Globus pallidus (tissue), 1 donor: ENCODE measurements around the gene OR1Q1.
"Not testable (repeated sequence)": the region's sequence is repeated elsewhere in the genome, so short reads cannot be mapped to it uniquely, and the experiment has no call there.

Experiments used
- DNase-seq: peaks from one replicate; pipeline ENCODE4 v3.0.0-alpha.2; 2015; ENCODE audit warnings: low spot score

Gene OR1Q1, protein sequence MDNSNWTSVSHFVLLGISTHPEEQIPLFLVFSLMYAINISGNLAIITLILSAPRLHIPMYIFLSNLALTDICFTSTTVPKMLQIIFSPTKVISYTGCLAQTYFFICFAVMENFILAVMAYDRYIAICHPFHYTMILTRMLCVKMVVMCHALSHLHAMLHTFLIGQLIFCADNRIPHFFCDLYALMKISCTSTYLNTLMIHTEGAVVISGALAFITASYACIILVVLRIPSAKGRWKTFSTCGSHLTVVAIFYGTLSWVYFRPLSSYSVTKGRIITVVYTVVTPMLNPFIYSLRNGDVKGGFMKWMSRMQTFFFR

DNA sequence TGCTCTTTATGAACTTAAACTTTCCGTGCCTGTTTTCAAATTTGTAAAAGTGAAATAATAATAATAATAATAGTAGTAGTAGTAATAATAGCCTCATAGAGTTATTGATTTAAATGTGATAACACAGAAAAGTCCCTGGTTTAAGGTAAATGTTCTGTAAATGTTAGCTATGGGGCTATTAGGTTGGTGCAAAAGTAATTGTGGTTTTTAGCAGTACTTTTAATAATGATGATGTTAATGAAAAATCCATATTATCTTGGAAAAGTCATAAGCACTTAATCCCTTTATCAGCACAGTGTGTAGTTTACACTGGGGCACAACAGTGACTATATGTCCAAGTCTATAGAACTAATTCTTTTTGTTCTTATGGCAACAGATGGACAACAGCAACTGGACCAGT is at the start of gene OR1Q1:
Gene OR1Q1 (plus strand): TSS at position 377 of the 400 bp plus-strand sequence. CDS start 0 bp downstream, at position 377.
- DNase-seq = no peak

DNA sequence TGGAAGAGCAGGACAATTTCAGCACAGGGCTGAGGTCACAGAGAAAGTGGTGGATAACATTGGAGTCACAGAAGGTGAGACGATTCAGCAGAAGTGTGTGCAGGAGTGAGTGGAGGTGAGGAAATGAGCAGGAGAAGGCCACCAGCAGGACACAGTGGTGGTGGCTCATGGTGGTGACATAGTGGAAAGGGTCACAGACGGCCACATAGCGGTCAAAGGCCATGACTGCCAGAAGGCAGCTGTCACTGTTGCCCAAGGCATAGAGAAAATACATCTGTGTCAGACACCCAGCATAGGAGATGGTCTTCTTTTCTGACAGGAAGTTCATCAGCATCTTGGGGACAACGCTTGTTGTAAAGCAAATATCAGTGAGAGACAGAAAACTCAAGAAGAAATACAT is 46.6 kb upstream of the OR1Q1 start:
- no peak for DNase-seq

DNA sequence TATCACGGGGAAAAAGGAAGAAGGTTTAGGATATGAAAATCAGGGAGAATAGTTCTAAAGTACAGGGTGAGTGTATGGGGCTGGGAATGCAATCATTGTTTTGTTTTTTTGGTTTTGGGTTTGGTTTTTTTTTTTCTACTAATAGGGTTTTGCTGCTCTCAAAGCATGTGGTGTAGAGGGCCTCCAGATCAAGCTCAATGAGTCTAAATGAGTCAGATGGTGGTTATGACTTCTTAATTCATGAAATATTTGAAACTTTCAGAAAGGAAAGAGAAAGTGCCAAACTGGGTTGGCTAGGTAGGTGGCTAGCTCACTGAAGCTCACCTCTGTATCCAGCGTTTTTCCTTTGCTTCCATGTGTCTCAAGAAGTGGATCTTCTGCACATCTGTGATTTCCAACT is 42.1 kb upstream of the OR1Q1 start:
- DNase-seq = no peak

DNA sequence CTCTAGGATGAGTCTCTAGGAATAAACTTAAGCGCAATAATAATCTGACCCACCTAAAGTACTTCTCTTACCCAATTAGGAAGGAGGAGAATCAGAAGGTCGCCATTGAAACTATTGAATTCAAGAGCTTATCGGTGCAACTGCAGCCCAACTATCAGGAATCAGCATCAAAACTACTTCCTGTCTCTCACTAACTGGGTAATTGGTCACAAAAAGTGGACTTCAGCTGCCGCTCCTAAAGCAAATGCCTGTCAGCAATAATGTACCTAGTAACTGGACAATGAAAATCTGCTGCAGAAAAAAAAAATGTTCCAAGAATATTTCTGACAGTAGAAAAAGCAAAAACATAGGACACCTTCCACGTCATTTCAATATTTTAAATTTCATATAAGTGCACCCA is 34.7 kb upstream of the OR1Q1 start:
- no peak for DNase-seq

DNA sequence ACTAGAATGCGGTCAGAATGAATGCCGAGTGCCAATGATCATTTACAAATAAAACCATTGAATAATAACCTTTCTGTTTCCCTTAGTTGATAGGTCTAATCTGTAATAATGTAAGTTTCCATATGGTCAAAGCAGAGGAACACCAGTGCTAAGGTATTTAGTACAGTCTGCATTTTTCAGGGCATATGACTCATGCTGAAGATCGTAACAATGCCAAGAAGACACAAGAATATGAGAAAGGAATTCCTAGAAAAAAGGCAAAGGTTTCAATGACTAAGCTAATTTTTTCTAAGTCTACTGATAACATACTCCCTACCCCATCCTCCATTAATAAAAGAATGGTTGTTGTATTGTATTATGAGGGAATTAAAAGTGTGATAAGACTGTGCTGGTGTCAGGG is 34.2 kb upstream of the OR1Q1 start:
- no peak for DNase-seq

DNA sequence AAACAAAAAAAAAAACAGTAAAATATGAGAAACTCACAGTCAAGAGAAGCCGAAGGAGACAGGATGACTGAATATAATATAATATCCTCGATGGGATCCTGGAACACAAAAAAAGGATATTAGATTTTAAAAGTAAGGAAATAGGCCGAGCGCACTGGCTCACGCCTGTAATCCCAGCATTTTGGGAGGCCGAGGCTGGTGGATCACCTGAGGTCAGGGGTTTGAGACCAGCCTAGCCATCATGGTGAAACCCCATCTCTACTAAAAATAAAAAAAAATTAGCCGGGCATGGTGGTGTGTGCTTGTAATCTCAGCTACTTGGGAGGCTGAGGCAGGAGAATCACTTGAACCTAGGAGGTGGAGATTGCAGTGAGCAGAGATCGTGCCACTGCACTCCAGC is 31.3 kb upstream of the OR1Q1 start, which contains the start of gene OR1L8:
Gene OR1L8 (minus strand): TSS at position 101 of the 400 bp plus-strand sequence. CDS start 14,907 bp downstream, outside the sequence.
- not testable (repeated sequence) for DNase-seq

DNA sequence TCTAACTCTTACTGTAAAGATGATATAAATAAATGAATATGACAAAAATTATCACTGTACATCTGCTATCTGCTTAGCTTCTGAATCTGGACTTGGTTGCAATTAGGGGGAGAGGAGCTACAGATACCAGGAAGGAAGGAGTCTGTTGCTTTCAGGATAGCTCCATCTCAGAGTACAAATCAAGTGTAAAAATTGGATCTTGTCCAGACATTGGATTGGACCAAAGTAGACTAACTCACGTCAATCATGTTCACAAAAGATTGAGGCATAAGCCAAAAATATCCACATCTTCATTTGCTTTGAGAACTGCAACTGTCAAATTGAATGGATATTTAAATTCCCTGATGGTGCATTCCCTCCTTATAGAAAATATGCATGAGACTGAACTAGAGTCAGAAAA is 8.8 kb upstream of the OR1Q1 start:
- DNase-seq = no peak

DNA sequence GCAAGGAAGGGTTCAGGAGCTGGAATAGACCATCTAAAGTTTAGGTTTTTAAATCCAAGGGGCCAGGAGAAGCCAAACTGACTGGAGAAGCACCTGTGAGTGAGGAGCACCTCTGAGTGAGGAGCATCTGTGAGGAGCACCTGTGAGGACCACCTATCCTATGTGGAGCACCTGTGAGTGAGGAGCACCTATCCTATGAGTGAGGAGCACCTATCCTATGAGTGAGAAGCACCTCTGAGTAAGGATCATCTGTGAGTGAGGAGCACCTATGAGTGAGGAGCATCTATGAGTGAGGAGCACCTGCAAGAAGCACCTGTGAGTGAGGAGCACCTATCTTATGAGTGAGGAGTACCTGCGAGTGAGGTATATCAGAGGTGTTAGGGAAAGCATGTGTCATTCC is 8.0 kb upstream of the OR1Q1 start:
- no peak for DNase-seq

DNA sequence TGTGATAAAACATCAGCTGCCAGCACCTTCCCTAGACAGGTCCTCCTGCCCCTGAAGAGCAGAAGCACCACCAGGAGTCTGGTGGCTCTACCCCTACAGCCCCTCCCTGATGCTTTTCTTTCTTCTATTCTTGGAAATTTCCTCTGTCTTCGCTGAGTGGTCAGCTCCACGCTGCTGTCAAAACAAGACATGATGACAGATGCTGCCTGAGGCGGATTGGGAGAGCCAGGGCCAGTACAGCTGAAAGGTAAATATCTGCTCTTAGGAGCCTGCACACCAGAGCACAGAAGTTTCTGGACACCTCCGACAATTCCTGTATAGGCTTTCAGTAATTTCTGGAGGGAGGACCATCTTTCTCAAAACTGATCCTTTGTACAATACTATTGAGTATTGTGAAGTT is 4.7 kb upstream of the OR1Q1 start:
- no peak for DNase-seq

DNA sequence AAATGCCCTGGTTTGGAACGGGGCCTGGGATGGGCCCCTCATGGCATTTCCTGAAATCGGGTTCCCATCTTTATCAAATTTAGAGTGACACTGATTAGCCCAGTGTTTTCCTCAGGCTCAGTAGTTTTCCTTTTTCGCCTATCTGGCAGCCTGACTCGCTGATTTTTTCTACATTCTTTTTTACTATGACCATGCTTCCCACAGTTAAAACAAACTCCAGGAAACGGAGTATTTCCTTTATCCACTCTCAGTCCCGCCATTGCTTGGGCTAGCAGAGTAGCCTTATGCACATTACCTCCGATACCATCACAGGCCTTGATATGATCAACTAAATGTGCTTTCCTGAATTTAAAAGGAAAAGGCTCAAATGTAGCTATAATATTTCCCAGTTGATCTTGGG is 5.5 kb downstream of the OR1Q1 start:
- no peak for DNase-seq

DNA sequence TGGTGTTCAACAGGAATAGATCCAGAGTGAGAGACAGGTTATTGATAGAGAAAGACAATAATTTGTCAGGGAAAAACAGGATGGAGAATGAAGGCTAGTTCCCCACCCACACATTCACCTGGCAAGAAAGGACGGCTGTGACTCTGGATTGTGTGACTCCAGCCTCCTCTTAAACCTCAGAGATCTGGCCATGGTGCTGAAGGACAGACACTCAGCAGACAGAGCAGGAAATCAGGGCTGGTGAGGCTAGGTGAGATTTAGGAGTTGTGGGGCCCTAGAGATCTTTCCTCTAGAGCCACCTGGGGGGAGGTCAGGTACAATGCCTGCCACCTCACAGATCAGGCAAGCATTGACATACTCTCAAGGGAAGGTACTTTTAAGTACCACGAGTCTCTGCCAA is 27.7 kb downstream of the OR1Q1 start:
- DNase-seq = no peak

DNA sequence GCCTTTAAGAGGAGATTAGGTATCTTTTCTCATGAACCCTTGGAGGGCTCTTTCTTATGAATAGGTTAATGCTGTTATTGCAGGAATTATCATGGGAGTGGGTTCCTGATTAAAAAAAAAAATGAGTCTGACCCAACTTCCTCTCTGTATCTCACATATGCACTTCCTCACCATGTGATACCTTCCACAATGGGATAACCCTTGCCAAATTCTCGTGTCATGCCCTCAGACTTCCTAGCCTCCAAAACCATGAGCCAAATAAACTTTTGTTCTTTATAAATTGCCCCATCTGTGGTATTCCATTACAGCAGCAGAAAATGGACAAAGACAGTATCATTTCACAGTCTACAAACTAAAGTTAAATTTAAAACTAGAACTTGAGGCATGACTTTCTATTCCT is 41.8 kb downstream of the OR1Q1 start:
- DNase-seq = no peak

DNA sequence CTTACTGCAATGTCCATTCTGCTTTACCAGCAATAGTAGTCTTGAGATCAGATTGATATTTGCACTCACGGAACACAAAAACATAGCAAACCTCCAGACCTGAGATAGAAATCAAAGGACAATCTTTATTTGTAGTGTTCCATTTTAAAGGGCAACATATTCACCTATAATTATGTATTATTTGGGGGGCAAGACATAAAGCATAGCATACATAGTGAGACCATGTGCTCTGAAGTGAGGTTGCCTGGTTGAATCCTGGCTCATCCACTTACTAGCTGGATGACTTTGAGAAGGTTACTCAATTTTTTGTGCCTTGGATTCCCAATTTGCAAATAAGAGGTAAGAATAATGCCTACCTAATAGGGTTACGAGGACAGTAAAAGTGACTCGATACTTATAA is 43.0 kb downstream of the OR1Q1 start, which contains the start of gene OR1B1:
Gene OR1B1 (minus strand): TSS at position 101 of the 400 bp plus-strand sequence.
- no peak for DNase-seq

DNA sequence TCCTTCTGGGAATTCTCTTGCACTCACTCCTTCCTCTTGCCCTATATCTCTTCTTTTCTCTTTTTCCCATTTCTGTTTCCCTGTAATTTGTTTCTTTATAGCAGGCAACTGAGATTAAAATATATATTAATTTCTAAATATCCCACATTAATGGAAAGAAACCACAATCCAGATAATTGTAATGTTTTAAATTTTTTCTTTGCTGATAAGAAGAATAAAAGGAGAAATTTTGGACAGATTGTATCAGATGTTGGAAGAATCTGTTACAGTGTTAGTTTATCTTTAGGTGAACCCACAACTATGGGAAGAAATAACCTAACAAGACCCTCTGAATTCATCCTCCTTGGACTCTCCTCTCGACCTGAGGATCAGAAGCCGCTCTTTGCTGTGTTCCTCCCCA is 46.9 kb downstream of the OR1Q1 start, which contains the start of gene OR1L1:
Gene OR1L1 (plus strand): TSS at position 301 of the 400 bp plus-strand sequence. CDS start 0 bp downstream, at position 301.
- DNase-seq = no peak
